Common myeloid progenitor, CD34-positive (primary cell): ENCODE data around the gene CENPN.

ENCODE experiments used
- CTCF ChIA-PET: fragments of 350-600 bp; sonication (Branson Sonifier 250); formaldehyde crosslinking; loops from one replicate; lab custom pipeline; 2021; ENCODE audit warnings: antibody characterized with exemption; lab: Charles Lee
- POLR2A ChIA-PET: fragments of 350-600 bp; sonication (Branson Sonifier 250); formaldehyde crosslinking; loops from one replicate; lab custom pipeline; 2021; ENCODE audit warnings: antibody characterized with exemption; lab: Charles Lee
- DNase-seq, 3 donors: peaks; one replicate each; pipeline versions ENCODE4 v3.0.0 to v3.0.0-alpha.2; 2013
- H3K27ac ChIP-seq, 2 experiments: 1 replicate in 1 of 2; 2 replicates in 1 of 2; pipeline ENCODE4 v1.7.0; 2013; ENCODE audit warnings: inconsistent platforms in 2 of 2, low read length in 2 of 2, mild to moderate bottlenecking in 2 of 2, low read depth in 1 of 2, moderate library complexity in 1 of 2; ENCODE audit not compliant: severe bottlenecking in 2 of 2, insufficient read depth in 1 of 2, poor library complexity in 1 of 2
- H3K27me3 ChIP-seq, 5 experiments: replicated peaks in 2 of 5; 1 replicate in 3 of 5; 2 replicates in 2 of 5; pipeline versions ENCODE4 v1.6.1 to v1.7.0; 2013; ENCODE audit warnings: low read length in 4 of 5, mild to moderate bottlenecking in 2 of 5, moderate library complexity in 2 of 5, inconsistent platforms in 1 of 5; ENCODE audit not compliant: insufficient read depth in 5 of 5, control insufficient read depth in 4 of 5
- H3K36me3 ChIP-seq, 4 experiments: 1 replicate in 2 of 4; 2 replicates in 2 of 4; pipeline versions ENCODE4 v1.6.1 to v1.7.0; 2013; ENCODE audit warnings: low read length in 3 of 4, control low read depth in 1 of 4, mild to moderate bottlenecking in 1 of 4; ENCODE audit not compliant: control insufficient read depth in 4 of 4, insufficient read depth in 4 of 4
- H3K4me1 ChIP-seq, 4 experiments: 1 replicate in 3 of 4; 2 replicates in 1 of 4; pipeline versions ENCODE4 v1.6.1 to v1.7.1; 2013; ENCODE audit warnings: low read length in 3 of 4, mild to moderate bottlenecking in 3 of 4, control low read depth in 1 of 4, inconsistent platforms in 1 of 4, moderate library complexity in 1 of 4; ENCODE audit not compliant: control insufficient read depth in 4 of 4, insufficient read depth in 4 of 4; ENCODE audit errors: control extremely low read depth in 1 of 4
- H3K4me3 ChIP-seq, 7 experiments: 1 replicate in 4 of 7; 2 replicates in 3 of 7; pipeline versions ENCODE4 v1.5.1 to v1.7.0; 2013; ENCODE audit warnings: mild to moderate bottlenecking in 7 of 7, low read length in 6 of 7, moderate library complexity in 6 of 7, inconsistent platforms in 2 of 7, low read depth in 2 of 7, control low read depth in 1 of 7; ENCODE audit not compliant: insufficient read depth in 4 of 7, control insufficient read depth in 1 of 7; ENCODE audit errors: extremely low read depth in 1 of 7
- H3K9me3 ChIP-seq, 5 experiments: 1 replicate in 4 of 5; 2 replicates in 1 of 5; pipeline versions ENCODE4 v1.6.1 to v1.7.1; 2013; ENCODE audit warnings: low read length in 4 of 5, mild to moderate bottlenecking in 2 of 5, inconsistent platforms in 1 of 5, low read depth in 1 of 5, moderate library complexity in 1 of 5; ENCODE audit not compliant: control insufficient read depth in 4 of 5, insufficient read depth in 2 of 5; ENCODE audit errors: control extremely low read depth in 1 of 5
- WGBS: methylation state at CpG from one replicate; pipeline ENCODE4 v1.1.5; 2013; ENCODE audit not compliant: insufficient coverage; 5-methylcytosine and 5-hydroxymethylcytosine counted together

Gene CENPN

DNA sequence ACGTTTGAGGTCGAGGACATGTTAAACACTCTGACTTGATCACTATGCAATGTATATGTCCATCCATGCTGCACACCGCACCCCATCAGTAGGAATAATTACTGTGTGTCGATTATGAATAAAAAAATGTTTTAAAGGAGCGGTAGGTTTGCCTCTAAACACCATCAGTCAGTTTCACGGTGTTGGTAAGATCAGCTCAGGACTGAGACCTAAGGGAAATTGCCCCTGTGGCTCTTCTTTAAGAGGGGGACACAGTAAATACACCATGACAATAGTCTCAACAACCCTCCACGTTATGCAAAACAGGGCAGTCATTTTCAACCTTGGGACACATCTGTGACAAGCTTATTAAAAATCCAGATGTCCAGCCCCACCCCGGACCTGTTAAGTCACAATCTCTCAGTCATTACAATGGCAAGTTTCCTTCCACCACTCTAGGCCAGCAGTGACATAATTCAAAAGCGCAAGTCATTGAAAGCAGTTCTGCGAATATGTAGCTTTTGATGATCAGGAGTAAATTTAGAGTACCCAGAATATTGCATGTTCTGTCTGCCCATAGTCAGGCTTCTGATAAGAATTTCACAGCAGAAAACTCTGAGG, 29.8 kb downstream of the CENPN start:
- POLR2A ChIA-PET: interaction anchor here (0.7 kb wide), 1 partner anchor 26 kb away, joined by 6 read pairs; no protein-coding TSS in a partner anchor
- H3K27me3 ChIP-seq: no peaks in the 10 kb centered on the region
- no peaks in the 10 kb centered on the region for H3K9me3 ChIP-seq
- peaks cover 0 to 17% (median 11%) of the 10 kb centered on the region in 4 experiments for H3K4me1 ChIP-seq
- 47% methylated on average over 4 of the region's 10 CpGs for WGBS
- peak overlapping the region in 1 of 2 experiments; percentile 66 for H3K27ac ChIP-seq
- DNase-seq: peak; percentile 10 to 69 (median 54)
- CTCF ChIA-PET: interaction anchor here (1.1 to 3.3 kb wide), 8 partner anchors 10 to 88 kb away, joined by 3 to 20 read pairs (median 5); partner anchors contain the start of genes C16orf46, CENPN and CMC2
- H3K4me3 ChIP-seq: peak overlapping the region in 6 of 7 experiments; percentile 74 to 89 (median 82)
- peaks cover 3 to 28% (median 8%) of the 10 kb centered on the region in 4 experiments for H3K36me3 ChIP-seq

DNA sequence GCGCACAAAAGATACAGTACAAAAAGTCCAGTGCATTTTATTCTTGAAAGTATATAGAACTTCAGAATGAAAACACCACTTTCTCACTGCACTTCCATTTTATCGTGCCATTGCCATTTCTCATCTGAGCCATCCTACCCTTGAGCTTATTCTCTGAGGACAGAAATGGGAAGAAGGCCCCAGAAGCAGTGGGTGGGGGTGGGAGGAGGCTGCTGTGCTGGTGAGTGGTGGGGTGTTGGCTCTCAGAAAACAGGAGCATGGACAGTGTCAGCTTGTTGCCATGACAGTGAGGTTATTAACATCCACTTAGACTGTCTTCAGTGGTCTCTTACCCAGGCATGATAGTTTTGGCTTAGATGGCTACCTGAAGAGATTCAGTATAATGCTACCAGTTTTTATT, 33.1 kb downstream of the CENPN start:
- H3K9me3 ChIP-seq: no peaks in the 10 kb centered on the region
- H3K36me3 ChIP-seq: peaks cover 20 to 48% (median 34%) of the 10 kb centered on the region in 4 experiments
- H3K4me3 ChIP-seq: no peak overlapping the region
- no CpG with 5 or more reads among the region's 2 CpGs for WGBS
- ChIA-PET CTCF (no interaction called here), POLR2A (no interaction called here)
- H3K4me1 ChIP-seq: peaks cover 0 to 17% (median 11%) of the 10 kb centered on the region in 4 experiments
- H3K27ac ChIP-seq: peak overlapping the region in 1 of 2 experiments; percentile 29
- no peak for DNase-seq
- no peaks in the 10 kb centered on the region for H3K27me3 ChIP-seq

- Histone ChIP-seq H3K4me3 (no peak overlapping the region), H3K36me3 (peaks cover 20 to 51% (median 38%) of the 10 kb centered on the region in 4 experiments), H3K4me1 (peaks cover 0 to 14% (median 10%) of the 10 kb centered on the region in 4 experiments), H3K27me3 (no peaks in the 10 kb centered on the region), H3K27ac (peak overlapping the region in 1 of 2 experiments; percentile 16), H3K9me3 (no peaks in the 10 kb centered on the region)
- ChIA-PET POLR2A (no interaction called here), CTCF (no interaction called here)
- DNase-seq: no peak
- 97% methylated on average over 4 of the region's 5 CpGs for WGBS
These were observed 33.8 kb downstream of the CENPN start for GRCh38 chr16:81040842-81041241.

GRCh38 chr16:81041696-81042095, 34.7 kb downstream of the CENPN start:
- Histone ChIP-seq H3K36me3 (peaks cover 20 to 58% (median 40%) of the 10 kb centered on the region in 4 experiments), H3K27me3 (no peaks in the 10 kb centered on the region), H3K4me3 (no peak overlapping the region), H3K27ac (no peak overlapping the region), H3K4me1 (peaks cover 0 to 10% (median 5%) of the 10 kb centered on the region in 4 experiments), H3K9me3 (no peaks in the 10 kb centered on the region)
- no peak for DNase-seq
- 100% methylated on average over 4 of the region's 4 CpGs for WGBS
- ChIA-PET POLR2A (no interaction called here), CTCF (no interaction called here)

- ChIA-PET CTCF (no interaction called here), POLR2A (no interaction called here)
- Histone ChIP-seq H3K9me3 (peaks cover 0 to 1% (median under 1%) of the 10 kb centered on the region in 5 experiments), H3K4me1 (peaks cover 0 to 2% (median 0%) of the 10 kb centered on the region in 4 experiments), H3K27ac (no peak overlapping the region), H3K27me3 (no peaks in the 10 kb centered on the region), H3K36me3 (peaks cover 20 to 58% (median 40%) of the 10 kb centered on the region in 4 experiments), H3K4me3 (no peak overlapping the region)
- 100% methylated on average over 1 of the region's 2 CpGs for WGBS
- no peak for DNase-seq
These were observed 35.8 kb downstream of the CENPN start for GRCh38 chr16:81042821-81043220.

DNA sequence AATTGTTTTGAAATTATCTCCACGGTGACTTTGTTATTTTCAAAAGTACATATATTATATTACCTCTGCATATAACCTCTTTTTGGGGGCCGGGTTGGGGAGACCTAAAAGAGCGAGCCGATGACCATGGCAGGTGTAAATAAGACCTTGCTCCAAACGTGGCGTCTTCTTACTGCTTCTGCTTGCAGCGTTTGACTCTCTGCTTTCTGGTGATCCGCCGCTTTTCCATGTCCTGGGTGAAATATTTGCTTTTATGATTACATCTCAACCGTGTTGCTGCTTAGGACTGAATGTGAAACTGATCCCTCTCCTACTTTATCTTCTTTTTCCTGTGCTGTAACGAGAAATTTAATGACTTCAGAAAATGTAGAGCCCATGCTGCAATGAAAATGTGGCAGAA, 46.7 kb downstream of the CENPN start:
- POLR2A ChIA-PET: no interaction called here
- no peaks in the 10 kb centered on the region for H3K4me1 ChIP-seq
- 95% methylated on average over 9 of the region's 11 CpGs for WGBS

GRCh38 chr16:81060576-81061306, 53.7 kb downstream of the CENPN start:
- DNase-seq: no peak
- no peak overlapping the region for H3K4me3 ChIP-seq
- 90% methylated on average over 12 of the region's 14 CpGs for WGBS
- no peaks in the 10 kb centered on the region for H3K36me3 ChIP-seq
- no peaks in the 10 kb centered on the region for H3K9me3 ChIP-seq
- ChIA-PET CTCF (no interaction called here), POLR2A (no interaction called here)
- H3K27ac ChIP-seq: no peak overlapping the region
- no peaks in the 10 kb centered on the region for H3K4me1 ChIP-seq
- no peaks in the 10 kb centered on the region for H3K27me3 ChIP-seq

More for the DNA sequence above, 46.7 kb downstream of the CENPN start:
- no peak for DNase-seq
- no peaks in the 10 kb centered on the region for H3K27me3 ChIP-seq
- H3K36me3 ChIP-seq: no peaks in the 10 kb centered on the region
- H3K9me3 ChIP-seq: peaks cover 0 to 11% (median 3%) of the 10 kb centered on the region in 5 experiments
- H3K4me3 ChIP-seq: no peak overlapping the region
- CTCF ChIA-PET: no interaction called here
- H3K27ac ChIP-seq: no peak overlapping the region
